Chondrocyte (in vitro differentiated cells): ENCODE data around the gene KRAS. TPM values are rescaled to one million over a fixed set of nuclear protein-coding genes. Genes with fewer than 3 reads are reported as not detected.
A peak's percentile ranks its signal among the peaks of the same experiment; 100 is the strongest.

Source experiments
- DNase-seq: peaks from one replicate; pipeline ENCODE4 v3.0.0; 2021; ENCODE audit warnings: mixed read lengths, low spot score
- H3K27ac Mint-ChIP-seq: one replicate; pipeline ENCODE4 v1.8.0; 2021; ENCODE audit warnings: mild to moderate bottlenecking, moderate library complexity, mixed read lengths; ENCODE audit not compliant: unreplicated experiment
- H3K27me3 Mint-ChIP-seq: 2 replicates; pipeline ENCODE4 v1.8.0; 2021; ENCODE audit warnings: low read depth, mixed read lengths
- H3K36me3 Mint-ChIP-seq: 2 replicates; pipeline ENCODE4 v1.8.0; 2021; ENCODE audit warnings: low read depth, mixed read lengths
- H3K4me1 Mint-ChIP-seq: 2 replicates; pipeline ENCODE4 v1.8.0; 2021; ENCODE audit warnings: low read depth, mild to moderate bottlenecking, mixed read lengths
- H3K4me3 Mint-ChIP-seq: one replicate; pipeline ENCODE4 v1.8.0; 2021; ENCODE audit warnings: mild to moderate bottlenecking, moderate library complexity, mixed read lengths; ENCODE audit not compliant: unreplicated experiment
- H3K9me3 Mint-ChIP-seq: 2 replicates; pipeline ENCODE4 v1.8.0; 2021; ENCODE audit warnings: low read depth, mixed read lengths
- CTCF ChIP-seq: fragments of 200-600 bp; sonication (generic); IDR thresholded peaks from 2 replicates; pipeline ENCODE4 v1.5.0; 2021; ENCODE audit warnings: antibody characterized with exemption, mild to moderate bottlenecking, moderate library complexity
- total RNA-seq: library from RNA; stranded (reverse); gene quantifications from 3 replicates; pipeline ENCODE4 v1.2.1, GENCODE V29; 2021

Gene KRAS
- total RNA-seq, 1 donor from 2014 or later = 31.7 TPM

- Mint-ChIP-seq H3K9me3 (no peaks in the 10 kb centered on the region), H3K27ac (no peak overlapping the region), H3K4me1 (peaks cover 23% of the 10 kb centered on the region), H3K4me3 (peak overlapping the region; percentile 94), H3K36me3 (no peaks in the 10 kb centered on the region), H3K27me3 (no peaks in the 10 kb centered on the region)
- DNase-seq = no peak
- TF ChIP-seq CTCF = no peak
Measured at GRCh38 chr12:25194214-25194613, 56.5 kb downstream of the KRAS start.

- peaks cover 42% of the 10 kb centered on the region for H3K4me1 Mint-ChIP-seq
- no peak overlapping the region for H3K27ac Mint-ChIP-seq
- no peaks in the 10 kb centered on the region for H3K27me3 Mint-ChIP-seq
- no peaks in the 10 kb centered on the region for H3K9me3 Mint-ChIP-seq
- no peak overlapping the region for H3K4me3 Mint-ChIP-seq
- TF ChIP-seq CTCF = no peak
- no peak for DNase-seq
- H3K36me3 Mint-ChIP-seq = no peaks in the 10 kb centered on the region
Measured at GRCh38 chr12:25190793-25191192, 59.9 kb downstream of the KRAS start.

- Mint-ChIP-seq H3K4me3 (no peak overlapping the region), H3K27me3 (no peaks in the 10 kb centered on the region), H3K9me3 (no peaks in the 10 kb centered on the region), H3K4me1 (peaks cover 34% of the 10 kb centered on the region), H3K36me3 (no peaks in the 10 kb centered on the region), H3K27ac (peak overlapping the region; percentile 8)
- no peak for DNase-seq
- TF ChIP-seq CTCF = no peak
Measured at GRCh38 chr12:25189656-25190055, 61.1 kb downstream of the KRAS start.

GRCh38 chr12:25187781-25188180 is 62.9 kb downstream of the KRAS start:
- TF ChIP-seq CTCF = no peak
- Mint-ChIP-seq H3K4me1 (peaks cover 28% of the 10 kb centered on the region), H3K36me3 (no peaks in the 10 kb centered on the region), H3K9me3 (no peaks in the 10 kb centered on the region), H3K4me3 (no peak overlapping the region), H3K27ac (peak overlapping the region; percentile 13), H3K27me3 (no peaks in the 10 kb centered on the region)
- no peak for DNase-seq

- H3K27ac Mint-ChIP-seq = no peak overlapping the region
- H3K9me3 Mint-ChIP-seq = no peaks in the 10 kb centered on the region
- H3K36me3 Mint-ChIP-seq = no peaks in the 10 kb centered on the region
- no peak for DNase-seq
- H3K27me3 Mint-ChIP-seq = no peaks in the 10 kb centered on the region
- no peak overlapping the region for H3K4me3 Mint-ChIP-seq
- H3K4me1 Mint-ChIP-seq = peaks cover 28% of the 10 kb centered on the region
- TF ChIP-seq CTCF = no peak
Measured at GRCh38 chr12:25186788-25187402, 63.8 kb downstream of the KRAS start.
